ENCODE data around the gene ARID3A.

The ARID3A gene

GRCh38 chr19:1014161-1015060 lies 88.6 kb downstream of the ARID3A start:
- no peak for ATAC-seq (replicated peaks)
- H3K36me3 Mint-ChIP-seq (ENCODE audit: insufficient read depth), result peaks cover 59% of the 10 kb centered on the region
- H3K4me3 Mint-ChIP-seq, result no peak overlapping the region
- peaks cover 22 to 30% of the 10 kb centered on the region in 2 donors for H3K4me1 Mint-ChIP-seq (ENCODE audit: low read depth in 2 of 2)
- H3K27ac Mint-ChIP-seq, result peak overlapping the region; percentile 52 to 53
- H3K9me3 Mint-ChIP-seq, result no peaks in the 10 kb centered on the region
- H3K27me3 Mint-ChIP-seq, result no peaks in the 10 kb centered on the region
- no peak for DNase-seq

DNA sequence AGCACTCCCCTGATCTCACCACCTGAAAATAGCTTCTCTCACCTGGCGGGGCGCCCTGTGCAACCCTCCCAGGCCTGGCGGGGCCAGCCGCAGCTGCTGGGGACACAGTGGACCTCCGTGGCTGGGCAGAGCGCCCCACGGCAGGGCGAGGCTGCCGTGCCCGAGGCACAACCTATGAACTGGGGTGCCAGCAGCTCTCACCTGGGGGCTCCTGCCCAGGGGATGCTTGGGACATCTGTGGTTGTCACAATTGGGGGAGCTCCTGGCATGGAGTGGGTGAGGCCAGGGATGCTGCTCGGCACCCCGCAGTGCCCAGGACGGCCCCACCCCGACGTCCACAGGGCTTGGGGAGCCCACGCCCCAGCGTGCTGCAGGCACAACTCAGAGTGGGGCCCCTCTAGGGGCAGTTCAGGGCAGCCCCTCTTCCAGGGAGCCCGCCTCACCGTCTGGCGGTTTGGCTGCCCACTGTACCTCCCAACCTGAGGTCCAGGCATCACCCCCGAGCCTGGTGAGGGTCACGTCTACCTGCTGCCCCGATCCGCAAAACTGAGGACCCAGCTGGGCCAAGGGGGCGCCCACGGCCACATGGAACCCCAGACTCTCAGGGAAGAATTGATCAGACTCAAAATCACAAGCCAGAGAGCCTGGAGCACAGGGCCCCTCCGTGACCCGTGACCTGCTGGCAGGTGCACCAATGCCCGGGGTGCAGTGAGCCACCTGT lies 89.4 kb downstream of the ARID3A start:
- Mint-ChIP-seq H3K27ac (peak overlapping the region in 1 of 2 donors; percentile 88), H3K4me1 (ENCODE audit: low read depth in 2 of 2) (peaks cover 29 to 33% of the 10 kb centered on the region in 2 donors), H3K9me3 (no peaks in the 10 kb centered on the region), H3K4me3 (peak overlapping the region in 1 of 2 donors; percentile 23), H3K36me3 (ENCODE audit: insufficient read depth) (peaks cover 58% of the 10 kb centered on the region), H3K27me3 (no peaks in the 10 kb centered on the region)
- ATAC-seq (replicated peaks) (no peak), DNase-seq (no peak)

DNA sequence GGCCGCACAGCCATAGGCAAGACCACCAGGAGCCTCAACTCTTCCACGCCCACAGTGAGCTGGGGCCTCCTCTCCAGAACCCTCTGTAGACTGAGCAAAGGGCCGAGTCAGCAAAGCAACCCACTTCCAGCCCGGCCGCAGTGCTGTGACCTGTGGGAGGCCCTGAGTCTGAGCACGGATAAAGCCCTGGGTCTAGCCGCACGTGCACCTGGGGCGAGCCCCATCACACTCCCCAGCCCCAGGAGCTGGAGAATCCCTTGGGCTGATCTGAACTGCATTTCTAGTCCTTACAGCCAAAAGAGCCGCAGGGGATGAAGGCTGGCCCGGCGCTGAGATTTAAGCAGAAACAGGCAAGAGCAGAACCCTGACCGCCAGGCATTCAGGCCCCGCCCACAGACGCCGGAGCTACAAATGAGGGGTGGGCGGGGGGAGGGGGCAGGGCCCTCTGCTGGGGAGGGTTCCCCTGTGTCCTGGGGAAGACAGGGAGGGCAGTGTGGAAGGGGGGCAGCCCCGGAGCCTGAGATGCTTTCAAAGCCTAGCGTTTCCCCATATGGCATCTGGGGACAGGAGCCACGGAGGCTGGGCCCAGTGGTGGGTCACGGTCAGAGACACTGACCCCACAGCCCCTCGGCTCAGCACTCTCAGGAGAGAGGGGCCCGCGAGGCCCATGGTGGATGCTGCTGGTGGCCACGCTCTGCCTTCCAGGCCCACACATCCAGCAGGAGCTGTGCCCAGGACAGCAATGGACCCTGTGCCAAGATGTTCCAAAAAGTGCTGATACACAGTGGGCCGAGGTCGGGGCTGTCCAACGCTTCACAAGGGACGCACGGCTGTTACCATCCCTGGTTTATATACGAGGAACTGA lies 90.2 kb downstream of the ARID3A start:
- no peaks in the 10 kb centered on the region for H3K9me3 Mint-ChIP-seq
- H3K27ac Mint-ChIP-seq, result peak overlapping the region in 1 of 2 donors; percentile 88
- peaks cover 32 to 36% of the 10 kb centered on the region in 2 donors for H3K4me1 Mint-ChIP-seq (ENCODE audit: low read depth in 2 of 2)

GRCh38 chr19:1016647-1017114 lies 90.8 kb downstream of the ARID3A start:
- H3K4me3 Mint-ChIP-seq, result peak overlapping the region; percentile 92
- H3K4me1 Mint-ChIP-seq (ENCODE audit: low read depth in 2 of 2), result peaks cover 32 to 42% of the 10 kb centered on the region in 2 donors
- ATAC-seq (replicated peaks) (no peak), DNase-seq (no peak)
- H3K9me3 Mint-ChIP-seq, result no peaks in the 10 kb centered on the region
- H3K27ac Mint-ChIP-seq, result peak overlapping the region; percentile 88 to 100
- H3K27me3 Mint-ChIP-seq, result no peaks in the 10 kb centered on the region
- H3K36me3 Mint-ChIP-seq (ENCODE audit: insufficient read depth), result peaks cover 67% of the 10 kb centered on the region

More for the DNA sequence above, 90.2 kb downstream of the ARID3A start:
- no peak for ATAC-seq (replicated peaks)
- H3K4me3 Mint-ChIP-seq, result peak overlapping the region in 1 of 2 donors; percentile 92
- no peak for DNase-seq
- no peaks in the 10 kb centered on the region for H3K27me3 Mint-ChIP-seq
- H3K36me3 Mint-ChIP-seq (ENCODE audit: insufficient read depth), result peaks cover 61% of the 10 kb centered on the region

- H3K9me3 Mint-ChIP-seq, result no peaks in the 10 kb centered on the region
- peaks cover 32 to 43% of the 10 kb centered on the region in 2 donors for H3K4me1 Mint-ChIP-seq (ENCODE audit: low read depth in 2 of 2)
- H3K36me3 Mint-ChIP-seq (ENCODE audit: insufficient read depth), result peaks cover 69% of the 10 kb centered on the region
- no peaks in the 10 kb centered on the region for H3K27me3 Mint-ChIP-seq
- DNase-seq (no peak), ATAC-seq (replicated peaks) (no peak)
- peak overlapping the region; percentile 92 for H3K4me3 Mint-ChIP-seq
- peak overlapping the region; percentile 88 to 100 for H3K27ac Mint-ChIP-seq
These were observed 91.5 kb downstream of the ARID3A start for GRCh38 chr19:1017115-1017905.

GRCh38 chr19:1017906-1018305 lies 92.1 kb downstream of the ARID3A start:
- ATAC-seq (replicated peaks) (no peak), DNase-seq (no peak)
- Mint-ChIP-seq H3K9me3 (no peaks in the 10 kb centered on the region), H3K27me3 (no peaks in the 10 kb centered on the region), H3K4me3 (peak overlapping the region; percentile 92), H3K36me3 (ENCODE audit: insufficient read depth) (peaks cover 66% of the 10 kb centered on the region), H3K4me1 (ENCODE audit: low read depth in 2 of 2) (peaks cover 32 to 43% of the 10 kb centered on the region in 2 donors), H3K27ac (peak overlapping the region; percentile 88 to 100)

DNA sequence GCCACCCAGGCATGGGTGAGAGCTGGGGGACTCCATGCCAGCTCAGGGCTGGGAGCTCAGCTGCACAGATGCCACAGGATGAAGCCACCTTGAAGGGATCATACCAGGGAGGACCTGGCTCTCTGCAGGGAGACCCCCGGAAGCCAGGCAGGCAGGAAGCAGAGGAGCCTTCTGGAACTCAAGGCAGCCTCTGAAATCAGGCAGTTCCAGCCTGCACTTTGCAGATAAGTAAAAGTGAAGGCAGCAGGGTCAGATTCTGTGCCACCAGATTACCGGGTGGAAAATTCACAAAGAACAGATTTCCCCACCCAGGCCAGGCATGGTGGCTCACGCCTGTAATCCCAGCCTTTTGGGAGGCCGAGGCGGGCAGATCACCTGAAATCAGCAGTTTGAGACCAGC lies 92.6 kb downstream of the ARID3A start:
- Mint-ChIP-seq H3K9me3 (no peaks in the 10 kb centered on the region), H3K27me3 (no peaks in the 10 kb centered on the region), H3K27ac (peak overlapping the region; percentile 100), H3K36me3 (ENCODE audit: insufficient read depth) (peaks cover 61% of the 10 kb centered on the region), H3K4me3 (peak overlapping the region; percentile 92), H3K4me1 (ENCODE audit: low read depth in 2 of 2) (peaks cover 32 to 43% of the 10 kb centered on the region in 2 donors)
- DNase-seq, result no peak
- no peak for ATAC-seq (replicated peaks)

DNA sequence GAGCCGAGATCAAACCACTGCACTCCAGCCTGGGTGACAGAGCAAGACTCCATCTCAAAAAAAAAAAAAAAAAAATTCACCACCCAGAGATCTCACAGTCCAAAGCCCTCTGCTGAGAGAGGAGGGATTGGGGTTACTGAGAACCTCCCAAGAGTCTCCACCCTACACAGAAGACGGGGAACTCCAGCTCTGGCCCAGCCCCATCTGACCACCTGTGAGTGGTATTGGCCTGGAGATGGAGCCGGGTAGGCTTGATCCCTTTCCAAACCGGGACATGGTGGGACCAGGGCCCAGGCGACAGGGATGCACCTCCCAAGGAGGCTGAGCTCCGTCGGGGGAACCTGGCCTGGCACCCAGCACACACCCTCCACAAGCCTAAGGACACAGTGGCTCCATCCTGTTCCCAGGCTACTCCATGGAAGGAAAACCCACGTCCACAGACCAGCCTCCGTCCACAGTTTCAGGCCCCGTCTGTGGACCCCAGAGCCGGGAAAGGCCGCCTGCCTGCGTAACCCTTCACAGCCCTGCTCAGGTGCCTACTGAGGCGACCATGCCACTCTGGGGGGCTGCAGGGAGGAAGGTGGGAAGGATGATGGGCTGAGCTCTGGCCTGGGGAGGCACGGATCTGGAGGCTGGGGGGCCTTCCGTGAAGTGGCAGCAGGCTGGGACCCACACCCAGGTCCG lies 93.2 kb downstream of the ARID3A start:
- no peak for DNase-seq
- peaks cover 57% of the 10 kb centered on the region for H3K36me3 Mint-ChIP-seq (ENCODE audit: insufficient read depth)
- no peak for ATAC-seq (replicated peaks)
- H3K4me3 Mint-ChIP-seq, result peak overlapping the region; percentile 92
- H3K4me1 Mint-ChIP-seq (ENCODE audit: low read depth in 2 of 2), result peaks cover 32 to 42% of the 10 kb centered on the region in 2 donors
- no peaks in the 10 kb centered on the region for H3K9me3 Mint-ChIP-seq
- H3K27me3 Mint-ChIP-seq, result no peaks in the 10 kb centered on the region
- H3K27ac Mint-ChIP-seq, result peak overlapping the region; percentile 100

DNA sequence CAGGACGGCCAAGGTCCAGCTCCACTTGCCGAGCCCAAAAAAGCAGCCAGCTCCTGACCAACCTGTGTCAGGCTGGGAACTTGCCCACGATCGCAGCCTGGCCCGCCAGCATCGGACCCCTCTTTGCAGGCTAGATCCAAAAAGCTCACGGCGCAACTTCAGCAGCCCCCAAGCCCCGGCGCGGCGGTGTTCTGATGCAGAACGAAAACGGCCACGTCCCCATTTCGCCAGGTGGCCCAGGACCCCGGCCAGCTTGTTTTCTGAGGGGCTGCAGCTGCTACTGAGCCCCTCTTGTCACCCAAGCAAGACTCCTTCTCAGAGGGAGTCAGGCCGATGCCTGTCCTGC lies 93.8 kb downstream of the ARID3A start:
- Mint-ChIP-seq H3K9me3 (no peaks in the 10 kb centered on the region), H3K4me3 (peak overlapping the region; percentile 92), H3K27ac (peak overlapping the region; percentile 100), H3K36me3 (ENCODE audit: insufficient read depth) (peaks cover 55% of the 10 kb centered on the region), H3K4me1 (ENCODE audit: low read depth in 2 of 2) (peaks cover 32 to 41% of the 10 kb centered on the region in 2 donors), H3K27me3 (no peaks in the 10 kb centered on the region)
- no peak for DNase-seq
- no peak for ATAC-seq (replicated peaks)

DNA sequence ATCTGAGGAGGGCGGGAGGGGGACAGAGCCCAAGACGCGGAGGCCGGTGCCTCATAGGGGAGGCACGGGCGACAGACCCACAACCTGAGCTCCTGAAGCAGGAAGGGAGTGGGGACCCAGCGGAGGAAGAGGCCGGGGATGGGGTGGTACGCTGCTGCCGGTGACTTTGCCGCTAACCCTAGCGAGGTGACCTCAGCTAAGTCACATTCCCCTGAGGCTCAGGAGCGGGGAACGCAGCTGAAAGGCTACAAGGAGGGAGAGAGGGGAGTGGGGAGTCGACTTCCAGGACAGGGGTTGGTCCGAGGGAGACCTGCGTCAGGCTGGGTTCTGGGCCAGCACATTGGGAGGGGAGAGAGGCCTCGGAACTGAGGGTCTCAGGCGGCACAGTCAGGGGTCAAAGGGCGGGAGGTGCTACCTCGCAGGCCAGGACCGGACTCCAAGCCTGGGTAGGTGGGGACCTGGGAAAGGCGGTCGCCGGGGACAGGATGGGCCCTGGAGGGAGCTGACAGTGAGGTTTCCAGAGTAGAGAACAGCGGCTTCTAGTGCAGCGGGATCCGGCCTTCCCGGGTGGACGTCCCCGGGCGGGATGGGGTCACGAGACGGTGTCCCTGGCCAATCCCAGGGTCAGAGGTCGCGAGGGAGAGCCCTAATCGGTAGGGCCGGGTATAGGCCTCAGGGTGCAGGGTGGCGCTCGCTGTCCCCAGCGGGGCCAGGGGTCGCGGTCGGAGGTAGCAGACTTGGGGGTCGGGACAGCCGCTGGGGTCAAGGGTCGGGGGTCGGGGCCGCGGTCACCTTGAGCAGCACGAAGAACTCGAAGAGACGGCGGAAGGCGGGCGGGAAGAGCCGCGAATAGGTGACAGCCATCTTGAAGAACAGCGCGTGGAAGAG lies 94.4 kb downstream of the ARID3A start:
- H3K27ac Mint-ChIP-seq, result peak overlapping the region; percentile 100
- H3K36me3 Mint-ChIP-seq (ENCODE audit: insufficient read depth), result peaks cover 50% of the 10 kb centered on the region
- H3K4me1 Mint-ChIP-seq (ENCODE audit: low read depth in 2 of 2), result peaks cover 34 to 42% of the 10 kb centered on the region in 2 donors
- H3K4me3 Mint-ChIP-seq, result peak overlapping the region; percentile 92
- DNase-seq (peak in 1 of 3 experiments; percentile 31), ATAC-seq (replicated peaks) (no peak)
- H3K27me3 Mint-ChIP-seq, result no peaks in the 10 kb centered on the region
- H3K9me3 Mint-ChIP-seq, result no peaks in the 10 kb centered on the region

- peak within 1 kb of the TSS; percentile 92 for H3K4me3 Mint-ChIP-seq
- ATAC-seq (replicated peaks) (peak; percentile 83), DNase-seq (peak; percentile 97)
- H3K27me3 Mint-ChIP-seq, result no peaks in the 10 kb centered on the region
- H3K27ac Mint-ChIP-seq, result peak within 1 kb of the TSS; percentile 100
- peaks cover 46% of the 10 kb centered on the region for H3K36me3 Mint-ChIP-seq (ENCODE audit: insufficient read depth)
- peaks cover 35 to 39% of the 10 kb centered on the region in 2 donors for H3K4me1 Mint-ChIP-seq (ENCODE audit: low read depth in 2 of 2)
- no peaks in the 10 kb centered on the region for H3K9me3 Mint-ChIP-seq
These were observed 95.1 kb downstream of the ARID3A start, which contains the start of gene TMEM259 for GRCh38 chr19:1020868-1021425. Gene TMEM259, minus strand, starts transcription at chr19:1021123. Its CDS starts 127 bp downstream, at chr19:1020996.

All from effector memory CD8-positive, alpha-beta T cell (primary cell).